A673 (cell line): ENCODE measurements around the gene AJUBA. TPM values are rescaled to one million over a fixed set of nuclear protein-coding genes. Genes with fewer than 3 reads are reported as not detected.

Source experiments
- BruUV-seq: library from RNA; stranded (reverse); fragments of 400-500 nt; replicated peaks from 2 replicates; lab custom pipeline; 2021; lab: Mats Ljungman, UMichigan
- CTCF ChIA-PET: fragments of 300-600 bp; sonication (Branson Sonifier 250); formaldehyde crosslinking; loops from one replicate; lab custom pipeline; 2022; ENCODE audit warnings: antibody characterized with exemption; lab: Charles Lee
- POLR2A ChIA-PET: fragments of 300-600 bp; sonication (Branson Sonifier 250); formaldehyde crosslinking; loops from one replicate; lab custom pipeline; 2022; ENCODE audit warnings: antibody characterized with exemption; ENCODE audit not compliant: low non-redundant PET; lab: Charles Lee
- DNase-seq: peaks from one replicate; pipeline ENCODE4 v3.0.0-alpha.2; 2015; ENCODE audit warnings: low spot score
- H3K27ac ChIP-seq: fragments of 200-600 bp; sonication (generic); 2 replicates; pipeline ENCODE4 v1.5.1; 2016; ENCODE audit warnings: mixed run types, low read depth, mild to moderate bottlenecking, mixed read lengths, antibody characterized with exemption, low read length; ENCODE audit not compliant: poor library complexity, severe bottlenecking
- H3K27me3 ChIP-seq: fragments of 200-600 bp; sonication (generic); replicated peaks from 2 replicates; pipeline ENCODE4 v1.6.1; 2017; ENCODE audit warnings: mixed run types, low read depth, mild to moderate bottlenecking, mixed read lengths, antibody characterized with exemption, low read length; ENCODE audit not compliant: insufficient read depth, poor library complexity
- H3K36me3 ChIP-seq: fragments of 200-600 bp; sonication (generic); 2 replicates; pipeline ENCODE4 v1.6.1; 2016; ENCODE audit warnings: mixed run types, mild to moderate bottlenecking, mixed read lengths, antibody characterized with exemption, low read length; ENCODE audit not compliant: insufficient read depth, poor library complexity, severe bottlenecking
- H3K4me1 ChIP-seq: fragments of 200-600 bp; sonication (generic); 2 replicates; pipeline ENCODE4 v1.6.1; 2017; ENCODE audit warnings: mixed run types, mild to moderate bottlenecking, mixed read lengths, antibody characterized with exemption, low read length; ENCODE audit not compliant: insufficient read depth, poor library complexity, severe bottlenecking
- H3K4me3 ChIP-seq: fragments of 200-600 bp; sonication (generic); 2 replicates; pipeline ENCODE4 v1.5.1; 2016; ENCODE audit warnings: low read depth, mixed run types, mild to moderate bottlenecking, mixed read lengths, low read length; ENCODE audit not compliant: poor library complexity, severe bottlenecking
- H3K9me3 ChIP-seq: fragments of 200-600 bp; sonication (generic); 2 replicates; pipeline ENCODE4 v1.6.1; 2016; ENCODE audit warnings: mixed run types, low read depth, mild to moderate bottlenecking, mixed read lengths, antibody characterized with exemption, low read length; ENCODE audit not compliant: poor library complexity, severe bottlenecking
- CTCF ChIP-seq: fragments of 300-800, 200-600 bp; sonication (generic); conservative IDR thresholded peaks from 2 replicates; pipeline ENCODE4 v1.5.1; 2017; ENCODE audit warnings: low read depth, mild to moderate bottlenecking, antibody characterized with exemption, low read length, moderate library complexity, mixed read lengths
- EZH2 ChIP-seq: fragments of 200-600 bp; sonication (generic); IDR thresholded peaks from 2 replicates; pipeline ENCODE4 v1.6.1; 2017; ENCODE audit warnings: borderline replicate concordance, low read depth, mild to moderate bottlenecking, mixed read lengths, antibody characterized with exemption, low read length; ENCODE audit not compliant: poor library complexity, severe bottlenecking
- intact Hi-C: fragments of 100-400 bp; cut with micrococcal nuclease; formaldehyde crosslinking; loops from one replicate; pipeline ENCODE4 v1.10.0; 2022; ENCODE audit not compliant: unreplicated experiment
- total RNA-seq: library from RNA; stranded (reverse); gene quantifications from 2 replicates; pipeline ENCODE4 v1.2.3, GENCODE V29; 2021

The AJUBA gene
- total RNA-seq, 1 experiment from 2014 or later: 43.6 TPM

- POLR2A ChIA-PET: interaction anchor here (0.6 to 1.8 kb wide), 3 partner anchors 19 to 382 kb away, joined by 3 to 22 read pairs (median 5); no protein-coding TSS in a partner anchor
- CTCF ChIA-PET: interaction anchor here (0.6 to 3.0 kb wide), 8 partner anchors 12 to 62 kb away, joined by 3 to 17 read pairs (median 6); no protein-coding TSS in a partner anchor
Observed at GRCh38 chr14:23006544-23007419, 24.4 kb upstream of the AJUBA start.

GRCh38 chr14:23006188-23006534 is 23.8 kb upstream of the AJUBA start:
- BruUV-seq: no TSS peak
- DNase-seq: no peak

More at GRCh38 chr14:23006544-23007419, 24.4 kb upstream of the AJUBA start:
- Histone ChIP-seq H3K4me3 (peak overlapping the region; percentile 55), H3K27me3 (no peaks in the 10 kb centered on the region), H3K27ac (peak overlapping the region; percentile 91), H3K36me3 (no peaks in the 10 kb centered on the region), H3K4me1 (peaks cover 30% of the 10 kb centered on the region), H3K9me3 (no peaks in the 10 kb centered on the region)
- intact Hi-C loops: loop anchor here (1.0 kb wide), 1 partner anchor 28 kb away; the partner anchor contains the start of gene PSMB5
- no peak for TF ChIP-seq EZH2
- TF ChIP-seq CTCF: 0 out of 2 replicates have a peak, but pooled peaks have one; percentile 32
- BruUV-seq: TSS peak; percentile 12
- DNase-seq: peak; percentile 99

More at GRCh38 chr14:23006188-23006534, 23.8 kb upstream of the AJUBA start:
- H3K9me3 ChIP-seq: no peaks in the 10 kb centered on the region
- no peaks in the 10 kb centered on the region for H3K36me3 ChIP-seq
- peak overlapping the region; percentile 55 for H3K4me3 ChIP-seq
- no peaks in the 10 kb centered on the region for H3K27me3 ChIP-seq
- POLR2A ChIA-PET: interaction anchor here (0.6 to 1.8 kb wide), 2 partner anchors 19 to 382 kb away, joined by 3 to 22 read pairs; no protein-coding TSS in a partner anchor
- intact Hi-C loops: no loop called here
- no peak for TF ChIP-seq EZH2
- TF ChIP-seq CTCF: no peak
- H3K4me1 ChIP-seq: peaks cover 30% of the 10 kb centered on the region
- H3K27ac ChIP-seq: peak overlapping the region; percentile 91
- CTCF ChIA-PET: interaction anchor here (0.6 to 3.0 kb wide), 6 partner anchors 12 to 63 kb away, joined by 3 to 17 read pairs (median 6); no protein-coding TSS in a partner anchor
